Naive B cell (primary cell): Measurements from ENCODE around the gene ADGRV1. TPM values are rescaled to one million over a fixed set of nuclear protein-coding genes. Genes with fewer than 3 reads are reported as not detected.

Experiments
- ATAC-seq, 2 donors: fragments of 150-1000 bp; cut with Tn5 transposase; 2 replicates each; pipeline ENCODE4 v1.10.0; 2021; ENCODE audit warnings: low read depth in 2 of 2, mild to moderate bottlenecking in 2 of 2, moderate library complexity in 2 of 2
- DNase-seq: peaks from one replicate; pipeline ENCODE4 v3.0.0; 2022
- H3K27ac Mint-ChIP-seq, 6 donors: one replicate each; pipeline ENCODE4 v1.8.0; 2020 to 2022; ENCODE audit warnings: mild to moderate bottlenecking in 6 of 6, mixed read lengths in 6 of 6, moderate library complexity in 5 of 6, inconsistent platforms in 2 of 6
- H3K27me3 Mint-ChIP-seq, 3 donors: one replicate each; pipeline ENCODE4 v1.8.0; 2021 to 2022; ENCODE audit warnings: mixed read lengths in 3 of 3, mild to moderate bottlenecking in 1 of 3
- H3K36me3 Mint-ChIP-seq, 2 donors: one replicate each; pipeline ENCODE4 v1.8.0; 2020 to 2022; ENCODE audit warnings: mixed read lengths in 2 of 2, inconsistent platforms in 1 of 2, mild to moderate bottlenecking in 1 of 2
- H3K4me1 Mint-ChIP-seq, 3 donors: one replicate each; pipeline ENCODE4 v1.8.0; 2020 to 2022; ENCODE audit warnings: mixed read lengths in 3 of 3, inconsistent platforms in 1 of 3, mild to moderate bottlenecking in 1 of 3, moderate library complexity in 1 of 3
- H3K4me3 Mint-ChIP-seq, 8 donors: one replicate each; pipeline ENCODE4 v1.8.0; 2020 to 2022; ENCODE audit warnings: mild to moderate bottlenecking in 8 of 8, mixed read lengths in 8 of 8, moderate library complexity in 8 of 8, inconsistent platforms in 2 of 8
- H3K9me3 Mint-ChIP-seq, 7 donors: one replicate each; pipeline ENCODE4 v1.8.0; 2020 to 2022; ENCODE audit warnings: mixed read lengths in 7 of 7, mild to moderate bottlenecking in 5 of 7, inconsistent platforms in 2 of 7, moderate library complexity in 1 of 7
- polyA plus RNA-seq, 6 donors: library from polyadenylated mRNA; unstranded; fragments of 300-500 nt; fragmentation: Illumina TruSeq; gene quantifications; one replicate each; pipeline ENCODE4 v1.2.3, GENCODE V29; 2021; ENCODE audit warnings: low read depth in 6 of 6

ADGRV1 gene
- polyA plus RNA-seq, 6 donors from 2014 or later = 0.62 TPM; not detected in 5

DNA sequence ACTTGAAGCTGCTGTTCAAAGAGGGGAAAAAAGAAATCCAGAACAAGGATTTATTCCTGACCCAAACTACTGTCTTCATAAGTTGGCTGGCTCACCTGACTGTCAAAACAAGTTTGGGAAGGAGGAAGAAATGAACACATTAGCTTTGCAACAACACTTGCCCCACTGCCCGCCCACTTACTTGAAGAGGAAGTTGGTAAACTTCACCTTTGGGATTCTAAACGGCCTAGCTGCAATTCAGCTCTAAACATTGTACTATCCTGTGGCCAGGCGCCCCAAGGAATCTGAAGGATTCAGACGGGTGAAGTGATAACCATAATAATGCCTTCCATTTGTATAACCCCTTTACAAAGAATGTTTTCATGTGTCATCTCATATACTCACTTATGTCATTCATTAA lies 625.1 kb downstream of the ADGRV1 start:
- H3K27ac Mint-ChIP-seq = peak overlapping the region in 4 of 6 donors; percentile 18 to 43 (median 32)
- peak overlapping the region in 6 of 8 donors; percentile 32 to 82 (median 55) for H3K4me3 Mint-ChIP-seq

DNA sequence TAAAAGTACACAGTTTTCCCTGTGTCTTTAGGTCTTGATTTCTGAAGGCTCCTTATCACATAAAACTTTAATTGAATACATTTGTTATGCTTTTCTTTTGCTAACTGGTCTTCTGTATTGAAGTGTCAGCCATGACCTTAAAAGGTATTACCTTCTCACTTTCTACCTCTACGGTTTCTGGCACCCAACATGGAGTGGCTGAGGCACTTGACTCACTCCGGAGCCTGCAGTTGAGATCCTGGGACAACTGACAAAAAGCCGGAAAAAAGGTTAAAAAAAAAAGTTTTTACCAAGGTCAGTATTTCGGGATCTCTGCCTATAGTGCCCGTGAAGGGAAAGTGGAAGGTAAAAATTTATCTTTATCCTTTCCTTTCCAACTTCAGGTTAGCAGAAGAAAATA lies 627.5 kb downstream of the ADGRV1 start:
- Mint-ChIP-seq H3K4me3 (peak overlapping the region in 1 of 8 donors; percentile 4), H3K27ac (peak overlapping the region in 1 of 6 donors; percentile 8), H3K27me3 (peaks cover 0 to 8% (median 6%) of the 10 kb centered on the region in 3 donors)

More for the DNA sequence above, 625.1 kb downstream of the ADGRV1 start:
- H3K36me3 Mint-ChIP-seq = no peaks in the 10 kb centered on the region
- peaks cover 0 to 5% (median 2%) of the 10 kb centered on the region in 7 donors for H3K9me3 Mint-ChIP-seq
- peaks cover 0 to 8% (median 6%) of the 10 kb centered on the region in 3 donors for H3K27me3 Mint-ChIP-seq
- H3K4me1 Mint-ChIP-seq = peaks cover 19 to 26% (median 23%) of the 10 kb centered on the region in 3 donors
- no peak for DNase-seq
- no peak for ATAC-seq

DNA sequence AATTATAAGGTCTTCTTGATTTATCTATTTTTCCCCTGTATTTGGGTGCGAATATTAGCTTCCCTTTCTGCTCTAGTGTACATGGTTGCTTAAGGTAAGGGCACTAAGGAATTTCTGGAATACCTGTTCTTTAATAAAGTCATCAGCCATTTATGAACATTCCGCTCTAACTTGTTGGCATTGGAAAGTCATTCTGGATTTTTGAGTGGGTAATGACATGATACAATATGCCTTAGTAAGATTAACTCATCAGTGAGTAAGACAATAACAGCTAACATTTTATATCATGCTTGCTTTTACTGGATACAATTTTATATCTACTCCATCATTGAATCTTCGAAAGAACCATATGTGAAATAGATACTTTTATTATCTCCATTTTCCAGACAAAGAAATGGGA lies 628.4 kb downstream of the ADGRV1 start:
- Mint-ChIP-seq H3K27me3 (peaks cover 0 to 8% (median 6%) of the 10 kb centered on the region in 3 donors), H3K9me3 (no peaks in the 10 kb centered on the region), H3K27ac (no peak overlapping the region), H3K4me3 (no peak overlapping the region), H3K36me3 (no peaks in the 10 kb centered on the region), H3K4me1 (peaks cover 12 to 23% (median 21%) of the 10 kb centered on the region in 3 donors)
- DNase-seq (no peak), ATAC-seq (no peak)

More for the DNA sequence above, 627.5 kb downstream of the ADGRV1 start:
- ATAC-seq (no peak), DNase-seq (no peak)
- no peaks in the 10 kb centered on the region for H3K36me3 Mint-ChIP-seq
- H3K4me1 Mint-ChIP-seq = peaks cover 16 to 26% (median 25%) of the 10 kb centered on the region in 3 donors
- H3K9me3 Mint-ChIP-seq = no peaks in the 10 kb centered on the region

DNA sequence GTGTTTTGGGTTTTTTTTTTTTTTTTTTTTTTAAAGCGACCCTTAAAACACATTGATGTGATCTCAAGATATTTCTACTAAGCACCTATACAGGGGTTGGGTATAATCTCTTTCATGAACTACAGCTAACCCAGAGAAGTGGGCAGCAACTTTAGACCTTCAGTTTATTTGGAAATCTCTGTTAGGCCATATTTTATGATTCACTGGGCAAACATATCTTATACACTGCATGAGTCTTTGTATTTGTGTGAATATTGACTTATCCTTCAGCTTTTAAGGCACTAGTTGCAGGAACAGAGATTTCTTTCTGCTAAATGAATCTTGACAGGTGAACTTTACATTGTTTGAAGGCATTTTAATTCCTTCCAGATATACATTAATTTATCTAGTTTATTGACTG lies 630.2 kb downstream of the ADGRV1 start:
- no peaks in the 10 kb centered on the region for H3K9me3 Mint-ChIP-seq
- DNase-seq (no peak), ATAC-seq (no peak)
- H3K4me1 Mint-ChIP-seq = peaks cover 4 to 5% (median 4%) of the 10 kb centered on the region in 3 donors
- no peaks in the 10 kb centered on the region for H3K36me3 Mint-ChIP-seq
- no peak overlapping the region for H3K27ac Mint-ChIP-seq
- H3K27me3 Mint-ChIP-seq = peaks cover 0 to 8% (median 6%) of the 10 kb centered on the region in 3 donors
- H3K4me3 Mint-ChIP-seq = no peak overlapping the region

DNA sequence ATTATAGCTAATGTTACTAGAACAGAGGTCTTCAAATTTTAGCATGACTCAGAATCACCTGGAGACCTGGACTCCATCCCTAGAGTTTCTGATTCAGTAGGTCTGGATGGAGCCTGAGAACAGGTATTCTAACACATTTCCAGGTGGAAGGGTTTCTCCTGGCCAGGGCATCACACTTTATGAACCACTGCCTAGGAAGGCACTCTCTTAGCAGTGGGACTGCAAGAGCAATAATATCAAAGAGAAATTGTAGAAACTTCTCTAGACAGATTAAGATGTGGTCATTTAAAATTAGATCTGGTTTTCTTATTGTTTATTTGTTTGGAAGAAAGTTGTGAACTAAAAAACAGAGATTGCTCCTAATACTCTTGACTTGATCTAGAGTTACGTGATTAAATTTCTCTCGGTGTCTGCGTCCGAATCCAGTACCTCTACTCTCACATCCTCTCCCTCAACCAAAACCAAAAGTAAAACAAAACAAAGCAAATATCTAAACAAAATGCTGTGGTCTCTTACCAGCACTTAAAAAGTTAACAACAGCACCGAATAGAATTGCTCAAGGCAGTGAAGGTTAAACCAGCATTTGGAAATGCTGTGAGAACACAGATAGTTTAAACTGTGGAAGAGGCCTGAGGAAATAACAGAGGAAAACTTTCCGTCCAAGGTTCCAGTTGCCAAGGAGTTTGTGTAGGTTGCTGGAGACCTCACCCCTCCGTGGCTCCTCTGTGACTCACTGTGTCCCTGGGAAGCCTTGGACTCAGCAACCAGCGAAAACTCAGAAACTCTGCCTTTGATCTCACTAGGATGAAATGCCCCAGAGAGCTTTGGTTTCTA lies 631.1 kb downstream of the ADGRV1 start:
- no peak for DNase-seq
- no peaks in the 10 kb centered on the region for H3K36me3 Mint-ChIP-seq
- peaks cover 0 to 2% (median 0%) of the 10 kb centered on the region in 3 donors for H3K4me1 Mint-ChIP-seq
- no peak for ATAC-seq
- no peaks in the 10 kb centered on the region for H3K9me3 Mint-ChIP-seq
- peak overlapping the region in 2 of 6 donors; percentile 3 to 8 for H3K27ac Mint-ChIP-seq
- peaks cover 0 to 8% (median 6%) of the 10 kb centered on the region in 3 donors for H3K27me3 Mint-ChIP-seq
- H3K4me3 Mint-ChIP-seq = peak overlapping the region in 1 of 8 donors; percentile 59

DNA sequence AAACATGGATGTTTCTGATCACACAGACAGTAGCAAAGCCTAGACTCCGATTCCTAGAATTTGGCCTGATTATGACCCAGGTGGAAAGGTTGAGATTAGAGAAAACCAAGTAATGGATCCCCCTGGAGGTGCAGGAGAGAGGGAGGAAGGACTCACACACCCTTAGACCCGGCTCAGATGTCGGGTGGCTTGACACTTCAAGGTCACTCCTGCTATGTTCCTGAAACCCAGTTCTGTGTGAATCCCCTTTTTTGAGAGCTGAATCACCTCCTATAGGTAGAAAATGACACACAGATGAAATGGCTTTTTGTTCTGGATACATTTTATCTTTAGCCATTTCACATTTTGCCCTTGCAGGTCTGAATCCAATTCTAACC lies 631.7 kb downstream of the ADGRV1 start:
- Mint-ChIP-seq H3K36me3 (no peaks in the 10 kb centered on the region), H3K4me3 (no peak overlapping the region), H3K27ac (peak overlapping the region in 1 of 6 donors; percentile 3), H3K9me3 (no peaks in the 10 kb centered on the region), H3K4me1 (peaks cover 0 to 2% (median 0%) of the 10 kb centered on the region in 3 donors), H3K27me3 (peaks cover 0 to 8% (median 6%) of the 10 kb centered on the region in 3 donors)
- ATAC-seq (no peak), DNase-seq (no peak)

DNA sequence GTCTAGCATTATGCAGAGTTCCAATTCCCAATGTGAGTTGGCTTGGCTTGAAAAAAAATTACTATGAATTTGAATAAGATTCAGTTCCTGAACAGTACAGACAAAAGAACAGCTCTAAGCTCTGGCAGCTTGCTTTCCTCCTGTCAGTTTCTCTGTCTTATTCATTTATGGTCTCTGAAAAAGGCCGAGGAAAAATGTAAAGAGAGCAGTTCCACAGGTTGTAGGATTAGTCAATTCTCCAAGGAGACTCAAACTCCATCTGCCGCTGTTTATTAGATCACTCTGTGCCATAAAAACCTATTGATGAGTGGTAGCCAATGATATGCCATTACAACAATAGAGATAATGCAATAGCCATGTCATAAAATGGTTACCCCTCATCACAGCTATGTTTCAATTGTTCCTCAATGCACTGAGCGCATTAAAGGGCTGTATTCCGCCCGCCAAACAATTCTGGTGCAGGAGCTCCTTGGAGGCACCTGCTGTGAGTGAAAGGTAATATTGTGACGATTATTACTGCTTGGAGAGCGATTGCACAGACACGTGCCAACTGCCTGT lies 636.3 kb downstream of the ADGRV1 start:
- H3K4me3 Mint-ChIP-seq = no peak overlapping the region
- DNase-seq (no peak), ATAC-seq (no peak)
- H3K27me3 Mint-ChIP-seq = peaks cover 0 to 25% (median 20%) of the 10 kb centered on the region in 3 donors
- no peaks in the 10 kb centered on the region for H3K36me3 Mint-ChIP-seq
- no peak overlapping the region for H3K27ac Mint-ChIP-seq
- peaks cover 0 to 2% (median 0%) of the 10 kb centered on the region in 7 donors for H3K9me3 Mint-ChIP-seq
- no peaks in the 10 kb centered on the region for H3K4me1 Mint-ChIP-seq

DNA sequence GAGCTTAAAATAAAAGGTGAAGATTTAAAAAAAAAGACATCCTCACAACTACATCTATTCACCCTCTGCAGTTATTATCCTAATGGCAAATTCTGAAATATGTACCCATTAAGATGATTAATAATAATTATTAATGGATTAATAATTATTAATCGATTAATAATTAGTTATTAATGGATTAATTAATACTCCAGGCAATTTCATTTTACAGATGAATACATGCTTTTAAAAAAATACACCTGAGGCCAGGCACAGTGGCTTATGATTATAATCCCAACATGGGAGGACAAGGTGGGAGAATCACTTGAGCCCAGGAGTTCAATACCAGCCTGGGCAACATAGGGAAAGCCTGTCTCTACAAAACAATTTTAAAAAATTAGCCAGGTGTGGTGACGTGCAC lies 642.1 kb downstream of the ADGRV1 start:
- no peak for ATAC-seq
- DNase-seq = no peak
- H3K27me3 Mint-ChIP-seq = peaks cover 0 to 25% (median 20%) of the 10 kb centered on the region in 3 donors
- H3K36me3 Mint-ChIP-seq = no peaks in the 10 kb centered on the region
- no peak overlapping the region for H3K4me3 Mint-ChIP-seq
- H3K27ac Mint-ChIP-seq = no peak overlapping the region
- H3K4me1 Mint-ChIP-seq = no peaks in the 10 kb centered on the region
- H3K9me3 Mint-ChIP-seq = peaks cover 0 to 2% (median 0%) of the 10 kb centered on the region in 7 donors

DNA sequence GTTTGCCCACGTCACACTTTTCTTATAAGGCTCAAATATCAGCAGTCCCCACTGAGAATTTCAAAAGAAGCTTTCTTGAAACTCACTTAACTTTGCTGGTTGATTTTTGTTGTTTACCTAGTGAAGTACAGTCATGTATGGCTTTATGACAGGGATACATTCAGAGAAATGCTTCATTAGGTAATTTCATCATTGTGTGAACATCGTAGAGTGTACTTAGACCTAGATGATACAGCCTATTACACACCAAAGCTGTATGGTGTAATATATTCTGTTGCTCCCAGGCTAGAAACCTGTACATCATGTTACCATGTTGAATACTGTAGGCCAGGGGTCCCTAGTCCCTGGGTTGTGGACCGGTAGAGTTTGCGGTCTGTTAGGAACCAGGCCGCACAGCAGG lies 647.5 kb downstream of the ADGRV1 start:
- Mint-ChIP-seq H3K4me1 (no peaks in the 10 kb centered on the region), H3K9me3 (no peaks in the 10 kb centered on the region), H3K36me3 (no peaks in the 10 kb centered on the region), H3K4me3 (no peak overlapping the region), H3K27me3 (no peaks in the 10 kb centered on the region), H3K27ac (no peak overlapping the region)
- DNase-seq = no peak
- ATAC-seq = no peak

DNA sequence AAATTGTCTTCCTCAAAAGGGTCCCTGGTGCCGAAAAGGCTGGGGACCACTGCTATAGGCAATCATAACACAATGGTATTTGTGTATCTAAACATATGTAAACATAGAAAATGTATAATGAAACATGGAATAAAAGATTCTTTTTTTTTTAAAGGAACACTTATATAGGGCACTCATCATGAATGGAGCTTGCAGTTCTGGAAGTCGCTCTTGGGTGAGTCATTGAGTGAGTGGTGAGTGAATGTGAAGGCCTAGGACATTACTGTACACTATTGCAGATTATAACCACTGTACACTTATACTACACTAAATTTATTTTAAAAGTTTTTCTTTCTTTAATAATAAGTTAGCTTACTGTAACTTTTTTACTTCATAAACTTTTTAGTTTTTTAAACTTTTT lies 648.1 kb downstream of the ADGRV1 start:
- Mint-ChIP-seq H3K4me3 (no peak overlapping the region), H3K9me3 (no peaks in the 10 kb centered on the region), H3K27me3 (no peaks in the 10 kb centered on the region), H3K27ac (peak overlapping the region in 1 of 6 donors; percentile 28), H3K36me3 (no peaks in the 10 kb centered on the region), H3K4me1 (no peaks in the 10 kb centered on the region)
- DNase-seq (no peak), ATAC-seq (no peak)

DNA sequence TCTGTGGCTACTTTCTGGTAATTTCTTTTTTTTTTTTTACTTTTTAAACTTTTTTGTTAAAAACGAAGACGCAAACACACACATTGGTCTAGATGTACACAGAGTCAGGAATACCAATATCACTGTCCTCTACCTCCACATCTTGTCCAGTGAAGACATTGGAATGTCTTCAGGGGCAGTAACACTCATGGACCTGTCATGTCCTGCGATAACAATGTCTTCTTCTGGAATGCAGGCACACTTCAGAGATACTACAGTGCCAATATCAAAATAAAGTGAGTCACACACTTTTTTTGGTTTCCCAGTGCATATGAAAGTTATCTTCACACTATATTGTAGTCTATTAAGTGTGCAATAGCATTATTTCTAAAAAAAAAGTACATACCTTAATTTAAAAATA lies 648.7 kb downstream of the ADGRV1 start:
- DNase-seq (no peak), ATAC-seq (no peak)
- Mint-ChIP-seq H3K4me3 (no peak overlapping the region), H3K4me1 (no peaks in the 10 kb centered on the region), H3K36me3 (no peaks in the 10 kb centered on the region), H3K9me3 (no peaks in the 10 kb centered on the region), H3K27ac (no peak overlapping the region), H3K27me3 (no peaks in the 10 kb centered on the region)

DNA sequence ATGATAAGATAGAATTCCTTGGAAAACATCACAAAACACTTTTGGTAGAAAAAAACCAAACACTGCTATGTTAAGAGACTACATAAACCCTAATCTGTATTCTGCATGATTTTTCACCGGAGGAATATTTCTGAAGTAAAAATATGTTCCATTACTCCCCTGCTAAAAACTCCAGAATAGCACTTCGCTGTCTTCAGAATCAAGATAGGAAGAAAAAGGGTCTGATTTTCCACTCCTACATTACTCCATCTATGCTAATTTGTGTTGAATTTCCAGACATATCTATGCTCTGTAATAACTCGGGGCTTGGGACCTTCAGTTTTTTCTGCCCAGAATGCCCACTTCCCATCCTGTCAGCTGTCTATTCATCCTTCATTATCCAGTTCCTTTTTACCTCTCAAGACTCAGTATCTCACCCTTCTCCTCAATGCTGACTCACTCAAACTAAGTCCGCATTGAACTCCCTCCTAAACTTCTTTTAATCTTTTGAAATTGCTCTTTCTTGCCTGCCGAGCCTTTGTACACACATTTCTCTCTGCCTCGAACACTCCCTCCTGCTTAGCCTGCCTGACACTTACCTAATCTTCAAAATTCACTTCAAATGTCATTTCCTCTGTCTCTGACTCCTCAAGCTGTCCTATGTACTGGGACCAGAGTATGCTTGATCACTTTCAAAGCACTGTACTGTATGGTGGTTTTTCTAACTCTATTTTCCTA lies 653.6 kb downstream of the ADGRV1 start:
- no peaks in the 10 kb centered on the region for H3K9me3 Mint-ChIP-seq
- DNase-seq (no peak), ATAC-seq (no peak)
- peaks cover 0 to 12% (median 5%) of the 10 kb centered on the region in 3 donors for H3K27me3 Mint-ChIP-seq
- H3K4me3 Mint-ChIP-seq = no peak overlapping the region
- H3K4me1 Mint-ChIP-seq = no peaks in the 10 kb centered on the region
- H3K36me3 Mint-ChIP-seq = no peaks in the 10 kb centered on the region
- no peak overlapping the region for H3K27ac Mint-ChIP-seq

DNA sequence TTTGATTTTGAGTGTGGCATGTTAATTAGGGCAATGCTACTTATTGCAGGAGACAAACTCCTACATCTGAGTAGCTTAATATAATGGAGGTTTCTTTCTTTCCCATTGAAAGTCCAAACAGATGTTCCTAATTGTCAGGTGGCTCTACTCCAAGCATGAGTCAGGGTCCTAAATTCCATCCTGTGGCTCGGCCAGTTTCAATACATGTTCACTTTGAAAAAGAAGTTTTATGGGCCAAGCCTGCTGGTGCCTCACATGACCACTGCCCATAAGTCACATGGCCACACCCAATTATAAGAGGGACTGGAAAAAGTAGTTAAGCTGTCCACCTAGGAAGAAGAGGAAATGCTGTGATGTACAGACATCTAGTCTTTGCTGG lies 654.1 kb downstream of the ADGRV1 start:
- no peaks in the 10 kb centered on the region for H3K9me3 Mint-ChIP-seq
- ATAC-seq = no peak

More for the DNA sequence above, 654.1 kb downstream of the ADGRV1 start:
- H3K4me1 Mint-ChIP-seq = no peaks in the 10 kb centered on the region
- no peak overlapping the region for H3K27ac Mint-ChIP-seq
- no peaks in the 10 kb centered on the region for H3K36me3 Mint-ChIP-seq
- DNase-seq = no peak
- peaks cover 0 to 17% (median 5%) of the 10 kb centered on the region in 3 donors for H3K27me3 Mint-ChIP-seq
- H3K4me3 Mint-ChIP-seq = no peak overlapping the region
